A673 (cell line): ENCODE results near the gene OSTC.

Experiments used
- CTCF ChIP-seq: fragments of 300-800, 200-600 bp; sonication (generic); conservative IDR thresholded peaks from 2 replicates; pipeline ENCODE4 v1.5.1; 2017; ENCODE audit warnings: low read depth, mild to moderate bottlenecking, antibody characterized with exemption, low read length, moderate library complexity, mixed read lengths
- EZH2 ChIP-seq: fragments of 200-600 bp; sonication (generic); IDR thresholded peaks from 2 replicates; pipeline ENCODE4 v1.6.1; 2017; ENCODE audit warnings: borderline replicate concordance, low read depth, mild to moderate bottlenecking, mixed read lengths, antibody characterized with exemption, low read length; ENCODE audit not compliant: poor library complexity, severe bottlenecking

- no peak for TF ChIP-seq CTCF
- no peak for TF ChIP-seq EZH2
Observed at GRCh38 chr4:108717386-108717785, 67.0 kb downstream of the OSTC start.
